ENCODE data around the gene QPRT.

GRCh38 chr16:29700253-29700987 is 21.4 kb downstream of the QPRT start:
- TF ChIP-seq CTCF (conservative IDR thresholded peaks at IDR 0.05) (peak; percentile 96), EZH2 (IDR thresholded peaks at IDR 0.05; ENCODE audit: low read depth) (no peak)
